T-helper 1 cell treated with Interleukin-12 subunit alpha and Interleukin-12 subunit beta and Interleukin-4 antibody, amounts not matched to agents 30 ng/mL and 1 ng/mL, for 36 hours (primary cell): ENCODE results near the gene SERPINH1. TPM values are rescaled to one million over a fixed set of nuclear protein-coding genes. Genes with fewer than 3 reads are reported as not detected.

Source experiments
- intact Hi-C: fragments of 100-400 bp; cut with micrococcal nuclease; formaldehyde crosslinking; loops from one replicate; pipeline ENCODE4 v1.15.1; 2024
- total RNA-seq: library from RNA; stranded (reverse); gene quantifications from 2 replicates; pipeline ENCODE4 v1.2.3, GENCODE V29; 2022

SERPINH1 gene
- total RNA-seq, 1 donor from 2014 or later, result 17.1 TPM

GRCh38 chr11:75593286-75593915 lies 31.3 kb downstream of the SERPINH1 start:
- intact Hi-C loops, result no loop called here

GRCh38 chr11:75594211-75594610 lies 32.2 kb downstream of the SERPINH1 start:
- intact Hi-C loops, result no loop called here

GRCh38 chr11:75595429-75595828 lies 33.4 kb downstream of the SERPINH1 start:
- intact Hi-C loops, result no loop called here

GRCh38 chr11:75596914-75597313 lies 34.9 kb downstream of the SERPINH1 start:
- intact Hi-C loops, result no loop called here

- intact Hi-C loops, result no loop called here
Observed at GRCh38 chr11:75597636-75598035, 35.6 kb downstream of the SERPINH1 start.

GRCh38 chr11:75598264-75598663 lies 36.2 kb downstream of the SERPINH1 start:
- intact Hi-C loops, result no loop called here

GRCh38 chr11:75598900-75599299 lies 36.8 kb downstream of the SERPINH1 start:
- intact Hi-C loops, result no loop called here

- intact Hi-C loops, result no loop called here
Observed at GRCh38 chr11:75600356-75600755, 38.3 kb downstream of the SERPINH1 start.

- intact Hi-C loops, result no loop called here
Observed at GRCh38 chr11:75601494-75601893, 39.4 kb downstream of the SERPINH1 start.

GRCh38 chr11:75602951-75603350 lies 40.9 kb downstream of the SERPINH1 start:
- intact Hi-C loops, result no loop called here

- intact Hi-C loops, result no loop called here
Observed at GRCh38 chr11:75603791-75604736, 42.0 kb downstream of the SERPINH1 start.

GRCh38 chr11:75606099-75606498 lies 44.0 kb downstream of the SERPINH1 start:
- intact Hi-C loops, result no loop called here

GRCh38 chr11:75611823-75612222 lies 49.8 kb downstream of the SERPINH1 start:
- intact Hi-C loops, result no loop called here

GRCh38 chr11:75615751-75616150 lies 53.7 kb downstream of the SERPINH1 start:
- intact Hi-C loops, result no loop called here

- intact Hi-C loops, result no loop called here
Observed at GRCh38 chr11:75616281-75616680, 54.2 kb downstream of the SERPINH1 start.

Other genes starting within 250 kb of the SERPINH1 start
- gene ARRB1, start 210.6 kb upstream of the SERPINH1 start, total RNA-seq, result 44.5 and 52.1 TPM in 2 replicates
- gene RPS3, start 162.7 kb upstream of the SERPINH1 start, total RNA-seq, result 2,564 and 2,614 TPM in 2 replicates
- gene KLHL35, start 129.1 kb upstream of the SERPINH1 start, total RNA-seq, result 0.85 and 0.96 TPM in 2 replicates
- gene GDPD5, start 36.3 kb upstream of the SERPINH1 start, total RNA-seq, result 23.7 and 25.9 TPM in 2 replicates
- gene MAP6, start 106.8 kb downstream of the SERPINH1 start, total RNA-seq, result 8.4 and 8.6 TPM in 2 replicates
- not detected in 2 replicates for gene MOGAT2, start 155.6 kb downstream of the SERPINH1 start, total RNA-seq
- gene DGAT2, start 206.5 kb downstream of the SERPINH1 start, total RNA-seq, result 8.0 and 8.4 TPM in 2 replicates